ENCODE measurements around the gene RNF214.
"Not testable (repeated sequence)": the region's sequence is repeated elsewhere in the genome, so short reads cannot be mapped to it uniquely, and the experiment has no call there.

Gene RNF214

DNA sequence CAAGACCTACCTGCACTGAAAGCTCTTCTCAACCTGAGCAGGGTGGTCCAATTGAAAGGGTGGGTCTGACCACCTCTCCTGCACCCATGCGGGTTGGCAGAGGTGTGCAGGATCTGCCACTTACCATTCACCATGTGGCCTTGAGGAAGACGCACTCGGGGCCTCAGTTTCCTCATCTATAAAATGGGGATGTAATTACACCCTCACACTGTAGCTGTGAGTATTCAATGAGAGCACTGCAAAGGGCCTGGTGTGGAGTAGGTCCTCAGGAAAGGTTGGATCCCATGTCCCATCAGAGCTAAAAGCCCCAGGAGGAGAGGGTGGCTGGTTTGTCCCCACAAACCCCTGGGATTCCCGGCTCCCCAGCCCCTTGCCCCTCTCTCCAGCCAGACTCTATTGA, 33.9 kb upstream of the RNF214 start:
- DNase-seq: no peak

DNA sequence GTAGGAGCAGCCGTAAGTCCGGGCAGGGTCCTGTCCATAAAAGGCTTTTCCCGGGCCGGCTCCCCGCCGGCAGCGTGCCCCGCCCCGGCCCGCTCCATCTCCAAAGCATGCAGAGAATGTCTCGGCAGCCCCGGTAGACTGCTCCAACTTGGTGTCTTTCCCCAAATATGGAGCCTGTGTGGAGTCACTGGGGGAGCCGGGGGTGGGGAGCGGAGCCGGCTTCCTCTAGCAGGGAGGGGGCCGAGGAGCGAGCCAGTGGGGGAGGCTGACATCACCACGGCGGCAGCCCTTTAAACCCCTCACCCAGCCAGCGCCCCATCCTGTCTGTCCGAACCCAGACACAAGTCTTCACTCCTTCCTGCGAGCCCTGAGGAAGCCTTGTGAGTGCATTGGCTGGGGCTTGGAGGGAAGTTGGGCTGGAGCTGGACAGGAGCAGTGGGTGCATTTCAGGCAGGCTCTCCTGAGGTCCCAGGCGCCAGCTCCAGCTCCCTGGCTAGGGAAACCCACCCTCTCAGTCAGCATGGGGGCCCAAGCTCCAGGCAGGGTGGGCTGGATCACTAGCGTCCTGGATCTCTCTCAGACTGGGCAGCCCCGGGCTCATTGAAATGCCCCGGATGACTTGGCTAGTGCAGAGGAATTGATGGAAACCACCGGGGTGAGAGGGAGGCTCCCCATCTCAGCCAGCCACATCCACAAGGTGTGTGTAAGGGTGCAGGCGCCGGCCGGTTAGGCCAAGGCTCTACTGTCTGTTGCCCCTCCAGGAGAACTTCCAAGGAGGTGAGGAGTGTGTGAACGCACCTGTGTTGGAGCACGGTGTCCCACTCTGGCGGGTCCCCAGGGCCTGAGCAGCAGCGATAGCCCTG, 33.2 kb upstream of the RNF214 start, which contains the start of gene TAGLN:
TSS of gene TAGLN (plus strand) at position 318 of the 863 bp plus-strand sequence. CDS start 3,644 bp downstream, outside the sequence.
- DNase-seq: no peak

DNA sequence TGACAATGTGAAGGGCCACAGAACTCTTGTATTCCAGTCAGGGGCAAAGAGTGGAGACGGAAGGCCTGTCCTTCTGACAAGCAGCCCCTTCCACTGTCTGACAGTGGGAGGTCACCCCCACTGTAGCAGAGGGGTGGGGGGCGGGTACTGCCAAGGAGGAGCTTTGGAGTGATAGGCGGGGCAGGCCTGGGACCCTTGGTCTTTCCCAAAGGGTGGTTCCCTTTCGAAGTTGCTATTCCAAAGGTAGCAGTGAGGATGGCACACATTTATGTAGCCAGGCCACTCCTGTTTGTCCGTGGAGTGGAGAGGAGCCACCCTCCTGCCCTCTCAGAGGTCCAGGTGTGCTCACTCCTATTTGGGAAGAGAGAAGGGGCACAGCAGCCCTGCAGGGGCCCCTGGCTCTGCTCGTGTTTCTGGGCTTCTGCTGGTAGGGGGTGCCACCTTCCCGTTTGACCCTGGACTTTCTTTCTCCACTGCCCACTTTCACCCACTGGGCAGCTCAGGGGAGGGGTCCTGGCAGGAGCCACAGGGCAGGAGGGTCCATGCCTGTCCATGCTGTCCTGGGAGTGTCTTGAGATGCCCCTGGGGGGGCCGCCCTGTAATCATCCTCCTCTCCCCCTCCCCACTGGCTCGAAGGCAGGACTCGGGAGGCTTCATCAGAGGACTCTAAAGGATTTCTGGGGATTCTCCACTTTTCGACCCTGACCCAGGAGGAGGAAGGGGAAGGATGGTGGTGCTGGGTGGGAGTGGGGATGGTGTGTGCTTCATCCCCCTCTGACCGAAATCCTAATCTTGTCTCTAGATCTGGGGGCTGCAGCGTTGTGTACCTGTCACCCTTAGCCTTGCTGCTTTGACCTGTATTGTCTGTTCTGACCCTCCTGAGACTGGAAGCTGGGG, 32.3 kb upstream of the RNF214 start:
- DNase-seq: no peak

DNA sequence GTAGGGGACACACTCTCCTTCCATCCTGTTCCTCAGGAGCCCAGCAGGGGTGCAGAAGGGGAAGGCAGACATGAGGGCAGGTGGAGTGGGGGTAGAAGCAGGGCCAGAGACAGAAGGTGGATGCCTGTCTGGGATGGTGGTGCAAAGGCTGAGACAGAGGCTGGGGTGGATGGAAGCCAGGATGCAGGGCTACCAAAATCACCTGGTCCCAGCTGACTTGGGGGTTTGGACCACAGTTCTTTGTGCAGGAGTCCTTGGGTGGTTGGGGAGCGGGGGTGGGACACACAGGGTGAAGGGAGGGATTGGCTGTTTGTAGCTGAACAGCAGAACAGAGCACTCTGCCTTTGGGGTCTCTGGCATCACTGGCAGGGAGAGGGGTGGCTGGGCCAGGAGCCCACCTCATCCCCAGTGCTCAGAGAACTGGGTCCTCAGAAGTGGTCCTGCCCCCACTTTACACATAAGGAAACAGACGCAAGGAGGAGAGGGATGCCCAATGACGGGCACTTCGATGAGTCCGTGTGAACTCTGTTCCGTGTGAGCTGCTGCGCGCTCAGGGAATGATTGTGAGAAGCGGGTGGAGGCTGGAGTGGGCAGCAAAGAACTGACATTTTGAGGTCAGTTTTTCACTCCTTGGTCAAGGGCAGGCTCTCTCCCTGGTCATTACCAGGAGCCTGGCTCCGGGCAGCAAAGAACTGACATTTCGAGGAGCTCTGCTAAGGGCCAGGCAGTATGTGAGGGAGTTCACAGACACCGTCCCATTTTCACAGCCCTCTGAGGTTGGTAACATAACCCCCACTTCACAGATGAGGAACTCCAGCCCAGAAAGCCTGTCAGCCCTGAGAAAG, 31.4 kb upstream of the RNF214 start:
- DNase-seq: no peak

DNA sequence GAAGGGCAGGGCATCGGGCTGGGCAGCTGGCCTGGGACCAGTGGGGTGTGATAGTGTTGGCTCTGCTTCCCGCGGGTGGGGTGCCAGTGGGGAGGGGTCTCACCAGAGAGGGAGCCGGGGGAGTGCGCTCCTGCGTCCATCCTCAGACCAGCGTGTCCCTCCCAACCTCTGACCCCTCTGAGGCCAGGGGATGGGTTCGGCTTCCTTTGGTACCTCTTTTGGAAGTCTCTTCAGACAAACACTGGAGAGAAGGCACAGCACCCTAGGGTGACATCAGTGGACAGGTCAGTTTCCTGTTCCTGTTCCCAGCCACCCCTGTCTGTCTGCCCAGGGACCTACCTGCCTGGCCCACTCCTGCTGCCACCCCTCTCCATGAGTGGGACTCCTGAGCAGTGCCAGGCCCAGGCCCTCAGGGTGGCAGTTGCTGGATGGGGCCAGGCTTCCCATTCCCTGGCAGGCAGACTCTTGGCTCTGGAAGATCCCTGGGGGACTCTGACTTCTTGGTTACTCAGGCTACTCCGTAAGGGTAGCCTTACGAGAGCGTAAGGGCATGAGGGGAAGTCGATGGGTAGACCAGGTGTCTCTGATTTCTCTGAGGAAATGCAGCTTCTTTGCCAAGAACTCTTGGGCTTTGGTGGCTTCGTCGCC, 30.7 kb upstream of the RNF214 start:
- DNase-seq: no peak

DNA sequence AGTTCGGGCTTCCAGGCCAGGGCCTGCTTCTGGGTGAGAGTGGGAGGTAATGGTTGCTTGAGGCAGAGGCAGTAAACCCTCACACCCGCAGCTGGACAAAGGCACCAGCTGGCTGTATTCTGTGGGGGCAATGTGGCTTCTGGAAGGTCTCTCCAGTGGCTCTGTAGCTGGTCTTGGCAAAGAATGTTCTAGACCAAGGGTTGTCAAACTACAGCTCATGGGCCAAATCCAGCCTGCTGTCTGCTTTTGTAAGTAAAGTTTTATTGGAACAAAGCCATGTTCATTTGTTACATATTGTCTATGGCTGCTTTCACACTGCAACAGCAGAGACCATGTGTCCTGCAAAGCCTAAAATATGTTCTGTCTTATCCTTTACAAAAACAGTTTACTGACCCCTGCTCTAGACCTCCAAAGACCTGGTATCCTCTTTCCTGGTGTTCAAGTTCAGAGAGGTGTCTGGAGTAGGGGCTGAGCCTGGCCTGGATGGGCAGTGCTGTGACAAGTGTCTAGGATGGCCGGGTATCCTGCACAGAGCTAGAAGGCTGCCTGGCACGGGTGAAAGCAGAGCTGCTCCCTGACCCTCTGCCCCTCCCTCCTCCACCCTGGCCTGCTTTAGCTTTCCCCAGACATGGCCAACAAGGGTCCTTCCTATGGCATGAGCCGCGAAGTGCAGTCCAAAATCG, 29.9 kb upstream of the RNF214 start:
- DNase-seq: no peak

DNA sequence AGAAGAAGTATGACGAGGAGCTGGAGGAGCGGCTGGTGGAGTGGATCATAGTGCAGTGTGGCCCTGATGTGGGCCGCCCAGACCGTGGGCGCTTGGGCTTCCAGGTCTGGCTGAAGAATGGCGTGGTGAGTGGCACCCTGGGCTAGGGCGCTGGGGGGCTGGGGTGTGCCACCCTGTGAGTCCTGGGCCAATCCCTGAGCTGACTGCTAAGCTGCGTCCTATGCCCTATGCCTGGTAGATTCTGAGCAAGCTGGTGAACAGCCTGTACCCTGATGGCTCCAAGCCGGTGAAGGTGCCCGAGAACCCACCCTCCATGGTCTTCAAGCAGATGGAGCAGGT, 29.4 kb upstream of the RNF214 start:
- DNase-seq: no peak

DNA sequence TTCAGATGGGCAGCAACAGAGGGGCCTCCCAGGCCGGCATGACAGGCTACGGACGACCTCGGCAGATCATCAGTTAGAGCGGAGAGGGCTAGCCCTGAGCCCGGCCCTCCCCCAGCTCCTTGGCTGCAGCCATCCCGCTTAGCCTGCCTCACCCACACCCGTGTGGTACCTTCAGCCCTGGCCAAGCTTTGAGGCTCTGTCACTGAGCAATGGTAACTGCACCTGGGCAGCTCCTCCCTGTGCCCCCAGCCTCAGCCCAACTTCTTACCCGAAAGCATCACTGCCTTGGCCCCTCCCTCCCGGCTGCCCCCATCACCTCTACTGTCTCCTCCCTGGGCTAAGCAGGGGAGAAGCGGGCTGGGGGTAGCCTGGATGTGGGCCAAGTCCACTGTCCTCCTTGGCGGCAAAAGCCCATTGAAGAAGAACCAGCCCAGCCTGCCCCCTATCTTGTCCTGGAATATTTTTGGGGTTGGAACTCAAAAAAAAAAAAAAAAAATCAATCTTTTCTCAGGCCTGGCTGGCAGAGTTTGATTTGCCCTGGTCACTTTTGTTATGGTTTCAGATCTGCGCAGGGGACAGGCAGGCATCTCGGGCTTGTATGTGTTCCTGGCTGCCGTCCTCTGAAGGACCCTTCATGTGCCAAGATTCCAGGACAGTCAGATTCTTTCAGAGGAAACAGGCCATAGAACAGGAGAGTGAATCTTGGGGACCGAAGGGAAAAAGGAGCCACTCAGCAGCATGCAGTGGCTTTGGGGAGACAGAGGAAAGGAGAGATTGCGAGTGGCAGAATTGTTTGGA, 28.0 kb upstream of the RNF214 start:
- DNase-seq: no peak

DNA sequence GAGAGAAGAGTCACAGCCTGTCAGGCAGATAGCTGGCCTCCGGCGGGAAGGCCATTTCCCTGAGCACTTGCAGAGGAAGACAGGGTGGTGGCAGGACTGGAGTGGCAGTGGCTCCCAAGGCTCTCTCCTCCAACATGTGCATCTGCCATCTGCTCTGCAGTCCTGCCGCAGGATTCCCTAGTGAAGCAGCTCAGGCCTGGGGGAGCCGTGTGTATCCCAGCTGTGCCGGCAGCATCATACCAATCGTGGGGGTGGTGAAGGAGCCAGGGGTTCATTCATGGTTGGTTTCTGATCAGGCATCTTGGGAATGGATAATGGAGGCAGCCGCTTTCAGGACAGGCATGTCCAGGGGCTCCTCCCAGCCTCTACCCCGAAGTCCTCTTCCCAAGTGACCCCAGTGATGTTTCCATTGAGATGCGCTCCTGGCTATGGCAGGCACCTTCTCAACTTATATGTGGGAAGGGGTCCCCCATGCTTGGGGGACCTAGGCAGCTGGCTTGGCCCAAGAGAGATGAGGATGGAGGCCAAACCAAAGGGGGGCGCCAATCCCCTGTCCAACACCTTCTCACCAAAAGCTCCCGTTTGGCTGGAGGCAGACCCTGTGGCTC, 27.2 kb upstream of the RNF214 start:
- DNase-seq: no peak

DNA sequence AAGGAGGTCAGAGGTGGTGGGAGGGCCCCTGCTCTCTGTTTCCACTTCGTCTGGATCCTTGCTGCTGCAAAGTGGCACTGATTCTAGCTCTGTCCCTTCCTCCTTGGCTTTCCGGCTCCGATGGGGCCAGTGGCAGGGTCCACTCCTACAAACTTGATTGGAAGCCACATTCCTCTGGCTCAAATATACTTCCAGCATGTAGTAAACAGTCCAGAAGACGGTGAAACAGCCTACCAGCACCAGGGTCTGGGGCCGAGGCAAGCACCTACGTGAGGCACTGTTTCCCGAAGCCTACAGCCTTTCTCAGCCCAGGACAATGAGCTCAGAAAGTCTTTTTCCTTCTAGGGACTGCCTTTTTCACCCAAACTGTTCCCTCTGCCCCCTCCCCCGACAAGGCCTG, 26.4 kb upstream of the RNF214 start:
- DNase-seq: not testable (repeated sequence)

DNA sequence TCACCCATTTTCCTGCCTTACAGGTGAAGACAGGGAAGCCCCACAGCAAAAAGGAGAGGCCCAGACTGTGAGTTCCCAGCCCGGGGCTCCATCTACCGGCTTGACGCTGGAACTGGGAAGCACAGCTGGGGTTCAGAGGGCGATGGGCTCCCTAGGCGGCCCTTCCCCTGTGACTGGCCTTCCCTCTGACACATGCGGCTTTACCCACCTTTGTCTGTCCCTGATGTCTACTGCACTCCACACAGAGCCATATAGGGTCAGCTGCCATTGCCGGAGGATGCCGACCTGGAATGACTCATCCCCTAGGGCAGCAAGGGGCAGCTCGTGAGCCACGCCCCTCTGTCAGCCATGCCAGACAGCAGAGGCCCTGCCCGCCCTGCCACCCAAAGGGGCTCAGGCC, 25.6 kb upstream of the RNF214 start:
- not testable (repeated sequence) for DNase-seq

DNA sequence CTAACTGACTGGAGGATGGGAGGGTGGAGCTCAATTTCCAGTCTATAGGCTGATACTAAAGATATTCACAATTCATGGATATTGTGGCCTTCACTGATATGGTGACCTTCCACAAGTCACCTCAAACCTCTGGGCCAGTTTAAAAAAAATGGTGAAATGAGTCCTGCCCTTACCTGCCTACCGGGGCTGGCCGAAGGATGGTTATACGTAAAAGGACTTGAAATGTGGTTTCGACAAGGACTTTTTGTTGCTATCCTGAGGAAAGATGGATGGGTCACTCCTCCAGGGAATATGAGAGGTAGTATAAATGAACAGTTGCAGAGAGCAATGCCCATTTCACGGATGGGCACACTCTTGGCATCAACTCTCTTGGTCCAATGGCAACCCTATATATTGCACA, 25.0 kb upstream of the RNF214 start:
- not testable (repeated sequence) for DNase-seq

DNA sequence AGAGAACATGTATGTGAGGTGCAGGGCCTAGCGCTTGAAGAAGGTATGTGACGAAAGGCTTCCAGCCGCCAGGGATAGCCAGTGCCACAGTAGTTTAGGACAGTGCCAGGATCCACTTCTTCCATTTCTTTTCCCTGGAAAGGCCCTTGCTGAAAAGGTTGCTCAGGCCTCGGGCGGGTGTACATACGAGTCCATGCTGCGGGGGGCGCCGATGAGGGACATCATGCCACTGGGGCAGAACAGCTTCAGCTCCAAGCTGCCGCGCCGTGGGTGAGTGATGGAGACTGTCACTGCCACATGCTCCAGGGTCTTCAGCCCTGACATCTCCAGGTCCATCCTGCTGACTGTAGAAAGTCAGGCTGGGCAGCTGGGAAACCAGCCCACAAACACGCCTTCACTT, 23.8 kb upstream of the RNF214 start:
- not testable (repeated sequence) for DNase-seq

DNA sequence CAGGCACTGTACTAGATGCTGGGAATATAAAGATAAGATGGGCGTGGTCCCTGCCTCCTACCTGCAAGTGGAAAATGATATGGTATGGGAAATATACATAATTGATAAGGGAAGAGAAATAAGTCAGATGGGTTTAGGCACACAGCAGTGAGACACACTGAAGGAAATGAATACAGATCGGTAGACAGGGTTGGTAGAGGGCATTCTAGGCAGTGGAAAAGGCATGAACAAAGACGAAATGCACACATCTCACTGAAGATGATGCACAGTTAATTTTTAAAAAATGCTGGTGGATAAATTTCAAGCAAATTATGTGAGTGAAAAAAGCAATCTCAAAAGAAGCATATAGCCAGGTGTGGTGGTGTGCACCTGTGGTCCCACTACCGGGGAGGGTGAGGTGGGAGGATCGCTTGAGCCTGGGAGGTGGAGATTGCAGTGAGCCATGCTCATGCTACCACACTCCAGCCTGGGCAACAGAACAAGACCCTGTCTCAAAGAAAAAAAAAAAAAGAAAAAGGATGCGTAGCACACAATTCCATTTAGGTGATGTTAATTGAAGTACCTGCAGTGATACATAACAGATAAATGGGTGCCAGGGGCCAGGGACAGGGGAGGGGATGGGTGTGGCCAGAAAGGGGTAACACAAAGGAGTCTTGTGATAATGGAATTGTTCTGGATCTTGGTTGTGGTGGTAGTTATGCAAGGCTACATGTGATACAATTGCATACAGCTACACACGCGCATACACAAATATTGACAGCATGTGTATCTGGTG, 22.9 kb upstream of the RNF214 start:
- DNase-seq: not testable (repeated sequence)

DNA sequence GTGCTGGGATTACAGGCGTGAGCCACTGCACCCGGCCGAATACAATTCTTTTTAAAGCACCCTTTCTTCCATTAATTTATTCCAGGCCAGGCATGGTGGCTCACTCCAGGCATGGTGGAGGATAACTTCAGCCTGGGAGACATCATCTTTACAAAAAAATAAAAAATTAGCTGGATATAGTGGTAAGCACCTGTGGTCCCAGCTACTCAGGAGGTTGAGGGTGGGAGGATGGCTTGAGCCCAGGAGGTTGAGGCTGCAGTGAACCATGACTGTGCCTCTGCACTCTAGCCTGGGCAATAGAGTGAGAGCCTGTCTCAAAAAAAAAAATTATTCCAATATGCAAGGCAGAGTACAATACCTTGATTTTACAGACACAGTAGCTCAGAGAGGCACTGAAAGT, 21.9 kb upstream of the RNF214 start:
- no peak for DNase-seq

DNA sequence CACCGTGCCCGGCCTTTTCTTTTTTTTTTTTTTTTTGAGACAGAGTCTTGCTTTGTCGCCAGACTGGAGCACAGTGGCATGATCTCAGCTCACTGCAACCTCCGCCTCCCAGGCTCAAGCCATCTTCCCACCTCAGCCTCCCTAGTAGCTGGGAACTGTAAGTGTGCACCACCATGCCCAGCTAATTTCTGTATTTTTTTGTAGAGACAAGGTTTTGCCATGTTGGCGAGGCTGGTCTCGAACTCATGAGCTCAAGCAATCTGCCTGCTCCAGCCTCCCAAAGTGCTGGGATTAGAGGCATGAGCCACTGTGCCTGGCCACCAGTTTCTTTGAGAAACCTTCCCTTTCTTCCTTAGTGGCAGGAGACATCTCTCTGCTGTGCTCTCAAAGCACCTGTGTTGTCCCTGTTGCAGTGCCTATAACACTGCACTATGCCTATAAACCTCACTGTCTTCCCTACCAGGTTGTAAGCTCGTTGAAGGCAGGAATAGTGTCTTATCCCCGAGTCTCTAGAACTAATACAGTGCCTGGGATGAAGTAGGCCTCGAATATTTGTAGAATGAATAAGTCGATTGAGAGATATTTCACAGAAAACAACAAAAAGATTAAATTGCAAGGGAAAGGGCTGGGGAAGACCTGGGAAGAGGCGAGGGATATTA, 19.6 kb upstream of the RNF214 start:
- DNase-seq: no peak

DNA sequence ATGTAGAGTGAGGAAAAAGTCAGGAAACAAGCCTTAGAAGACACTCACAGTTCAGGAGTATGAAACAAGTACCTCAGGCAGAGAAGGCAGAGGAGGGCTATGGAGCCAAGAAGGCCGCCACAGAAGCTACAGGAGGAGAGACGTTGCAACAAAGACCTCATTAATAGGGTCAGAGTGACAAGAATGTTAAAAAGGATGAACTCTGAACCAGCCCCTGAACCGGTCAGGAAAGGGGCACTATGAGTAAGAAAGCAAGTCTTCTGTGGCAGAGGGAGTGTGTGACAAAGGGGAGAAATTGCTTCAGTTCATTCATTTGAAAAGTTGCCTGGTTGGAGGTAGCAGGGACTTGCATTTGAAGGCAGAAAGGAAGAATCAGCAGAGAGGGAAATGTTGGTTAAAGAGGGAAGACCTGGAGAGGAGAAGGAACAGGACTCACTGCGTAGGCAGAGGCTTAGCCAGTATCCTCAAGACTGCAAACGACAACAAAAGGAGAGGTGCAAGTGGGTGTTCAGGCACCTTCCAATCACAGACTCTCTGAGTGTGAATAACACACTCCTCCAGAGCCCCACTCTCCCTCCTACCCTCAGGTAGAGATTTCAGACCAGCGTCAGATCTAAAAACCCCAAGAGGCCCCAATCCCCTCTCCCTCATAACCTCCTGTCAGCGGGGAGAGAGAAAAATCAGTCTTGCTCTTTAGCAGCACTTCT, 17.9 kb upstream of the RNF214 start:
- DNase-seq: no peak

Measured in activated naive CD4-positive, alpha-beta T cell treated with anti-CD3 and anti-CD28 coated beads, Interleukin-2, amount 50 U/mL, for 16 hours (primary cell).